IMR-90 (cell line): ENCODE results near the gene ACTR1A. TPM values are rescaled to one million over a fixed set of nuclear protein-coding genes. Genes with fewer than 3 reads are reported as not detected.
A peak's percentile ranks its signal among the peaks of the same experiment; 100 is the strongest.

Experiments
- ATAC-seq: fragments of 200-7000 bp; cut with Tn5 transposase; 2 replicates; pipeline ENCODE4 v1.9.1; 2020; ENCODE audit warnings: low read depth, mild to moderate bottlenecking, moderate library complexity
- BruUV-seq: library from RNA; stranded (reverse); fragments of 400-500 nt; replicated peaks from 2 replicates; lab custom pipeline; 2021; lab: Mats Ljungman, UMichigan
- CTCF ChIA-PET: fragments of 300-600 bp; formaldehyde crosslinking; extraction: SDS; loops from one replicate; lab custom pipeline; 2021; ENCODE audit warnings: antibody characterized with exemption; lab: Yijun Ruan, JAX
- POLR2A ChIA-PET: fragments of 300-600 bp; sonication (Branson Sonifier 250); formaldehyde crosslinking; loops from one replicate; lab custom pipeline; 2022; ENCODE audit warnings: antibody characterized with exemption; ENCODE audit not compliant: unreplicated experiment; lab: Charles Lee
- DNase-seq: peaks from one replicate; pipeline ENCODE4 v3.0.0; 2013
- H2AFZ ChIP-seq: replicated peaks from 2 replicates; pipeline ENCODE3; 2013; ENCODE audit warnings: low read length, mild to moderate bottlenecking; ENCODE audit not compliant: poor library complexity
- H2AK5ac ChIP-seq: 2 replicates; pipeline ENCODE4 v1.6.1; 2013; ENCODE audit warnings: low read depth, low read length, inconsistent platforms
- H2AK9ac ChIP-seq: replicated peaks from 2 replicates; pipeline ENCODE3; 2013; ENCODE audit warnings: mild to moderate bottlenecking, low read depth, low read length, moderate library complexity; ENCODE audit not compliant: poor library complexity
- H2BK120ac ChIP-seq: 2 replicates; pipeline ENCODE4 v1.6.1; 2013; ENCODE audit warnings: low read depth, low read length, inconsistent platforms
- H2BK15ac ChIP-seq: 3 replicates; pipeline ENCODE4 v1.6.1; 2013; ENCODE audit warnings: low read depth, low read length, inconsistent platforms
- H2BK20ac ChIP-seq: 2 replicates; pipeline ENCODE4 v1.6.1; 2013; ENCODE audit warnings: low read depth, mild to moderate bottlenecking, inconsistent platforms, low read length, moderate library complexity
- H2BK5ac ChIP-seq: 2 replicates; pipeline ENCODE4 v1.6.1; 2013; ENCODE audit warnings: mild to moderate bottlenecking, low read depth, low read length, inconsistent platforms; ENCODE audit not compliant: poor library complexity, severe bottlenecking
- H3K14ac ChIP-seq: replicated peaks from 2 replicates; pipeline ENCODE4 v1.6.1; 2013; ENCODE audit warnings: low read depth, low read length, inconsistent platforms
- H3K18ac ChIP-seq: 2 replicates; pipeline ENCODE4 v1.6.1; 2013; ENCODE audit warnings: low read depth, low read length, control low read depth
- H3K23ac ChIP-seq: 2 replicates; pipeline ENCODE4 v1.6.1; 2013; ENCODE audit warnings: low read depth, low read length, inconsistent platforms
- H3K27ac ChIP-seq: 2 replicates; pipeline ENCODE4 v1.5.1; 2013; ENCODE audit warnings: mild to moderate bottlenecking, control low read depth, low read length; ENCODE audit not compliant: insufficient read depth
- H3K27me3 ChIP-seq: 2 replicates; pipeline ENCODE4 v1.6.1; 2013; ENCODE audit warnings: low read length; ENCODE audit not compliant: control insufficient read depth, insufficient read depth
- H3K36me3 ChIP-seq: 2 replicates; pipeline ENCODE4 v1.6.1; 2013; ENCODE audit warnings: low read length, mixed read lengths; ENCODE audit not compliant: control insufficient read depth, insufficient read depth
- H3K4ac ChIP-seq: 2 replicates; pipeline ENCODE4 v1.6.1; 2013; ENCODE audit warnings: low read depth, low read length, inconsistent platforms
- H3K4me1 ChIP-seq: 2 replicates; pipeline ENCODE4 v1.6.1; 2013; ENCODE audit warnings: low read length, mixed read lengths; ENCODE audit not compliant: control insufficient read depth, insufficient read depth
- H3K4me2 ChIP-seq: 2 replicates; pipeline ENCODE4 v1.6.1; 2013; ENCODE audit warnings: low read depth, mild to moderate bottlenecking, control low read depth, low read length, moderate library complexity
- H3K4me3 ChIP-seq: 2 replicates; pipeline ENCODE4 v1.5.1; 2013; ENCODE audit warnings: low read depth, mild to moderate bottlenecking, control low read depth, low read length, moderate library complexity; ENCODE audit not compliant: insufficient read depth
- H3K56ac ChIP-seq: 2 replicates; pipeline ENCODE4 v1.6.1; 2013; ENCODE audit warnings: low read length, inconsistent platforms; ENCODE audit not compliant: insufficient read depth; ENCODE audit errors: extremely low read depth
- H3K79me1 ChIP-seq, 2 experiments: 2 replicates each; pipeline ENCODE4 v1.6.1; 2013; ENCODE audit warnings: low read length in 2 of 2, inconsistent platforms in 1 of 2, low read depth in 1 of 2
- H3K9ac ChIP-seq: 2 replicates; pipeline ENCODE4 v1.6.1; 2013; ENCODE audit warnings: low read depth, low read length, control low read depth
- H3K9me1 ChIP-seq: 2 replicates; pipeline ENCODE4 v1.6.1; 2013; ENCODE audit warnings: low read length, inconsistent platforms; ENCODE audit not compliant: insufficient read depth
- H3K9me3 ChIP-seq: 2 replicates; pipeline ENCODE4 v1.6.1; 2013; ENCODE audit warnings: low read length; ENCODE audit not compliant: control insufficient read depth, insufficient read depth
- H4K20me1 ChIP-seq: 2 replicates; pipeline ENCODE4 v1.6.1; 2013; ENCODE audit warnings: low read length, inconsistent platforms; ENCODE audit not compliant: insufficient read depth
- H4K5ac ChIP-seq: 2 replicates; pipeline ENCODE4 v1.6.1; 2013; ENCODE audit warnings: mild to moderate bottlenecking, low read depth, low read length, control low read depth
- H4K8ac ChIP-seq, 2 experiments: 2 replicates each; pipeline ENCODE4 v1.6.1; 2013; ENCODE audit warnings: low read depth in 2 of 2, low read length in 2 of 2, control low read depth in 1 of 2, inconsistent platforms in 1 of 2
- H4K91ac ChIP-seq: 2 replicates; pipeline ENCODE4 v1.6.1; 2013; ENCODE audit warnings: low read depth, low read length, inconsistent platforms; ENCODE audit not compliant: insufficient read depth
- BHLHE40 ChIP-seq: fragments of 150-350 bp; IDR thresholded peaks from 2 replicates; pipeline ENCODE4 v1.6.1; 2016; ENCODE audit warnings: mild to moderate bottlenecking, low read depth, low read length
- CEBPB ChIP-seq: IDR thresholded peaks from 2 replicates; pipeline ENCODE4 v1.6.1; 2012; ENCODE audit warnings: low read depth, low read length, improper control_type of control experiment
- CHD1 ChIP-seq: IDR thresholded peaks from 2 replicates; pipeline ENCODE4 v1.6.1; 2012; ENCODE audit warnings: low read depth, low read length, improper control_type of control experiment
- FOS ChIP-seq: fragments of 150-350 bp; IDR thresholded peaks from 2 replicates; pipeline ENCODE4 v1.6.1; 2016; ENCODE audit warnings: low read depth, low read length
- MAFK ChIP-seq: IDR thresholded peaks from 2 replicates; pipeline ENCODE4 v1.6.1; 2012; ENCODE audit warnings: low read depth, low read length, improper control_type of control experiment
- MAZ ChIP-seq: IDR thresholded peaks from 2 replicates; pipeline ENCODE4 v1.6.1; 2012; ENCODE audit warnings: low read depth, mild to moderate bottlenecking, low read length, improper control_type of control experiment, moderate library complexity, borderline replicate concordance
- NFE2L2 ChIP-seq: fragments of 150-350 bp; IDR thresholded peaks from 2 replicates; pipeline ENCODE4 v1.6.1; 2016; ENCODE audit warnings: low read depth, mild to moderate bottlenecking, low read length
- RAD21 ChIP-seq: IDR thresholded peaks from 2 replicates; pipeline ENCODE4 v1.6.1; 2012; ENCODE audit warnings: low read length, improper control_type of control experiment
- RCOR1 ChIP-seq: IDR thresholded peaks from 2 replicates; pipeline ENCODE4 v1.6.1; 2012; ENCODE audit warnings: mild to moderate bottlenecking, low read length, improper control_type of control experiment; ENCODE audit not compliant: insufficient replicate concordance
- RFX5 ChIP-seq: IDR thresholded peaks from 2 replicates; pipeline ENCODE4 v1.8.0; 2012; ENCODE audit warnings: low read depth, mild to moderate bottlenecking, low read length, moderate library complexity
- SMC3 ChIP-seq: fragments of 150-350 bp; IDR thresholded peaks from 2 replicates; pipeline ENCODE4 v1.6.1; 2016; ENCODE audit warnings: low read depth, mild to moderate bottlenecking, antibody characterized with exemption, low read length, moderate library complexity
- USF2 ChIP-seq: fragments of 150-350 bp; IDR thresholded peaks from 2 replicates; pipeline ENCODE4 v1.6.1; 2017; ENCODE audit warnings: mild to moderate bottlenecking, antibody characterized with exemption, low read length, low read depth
- whole genome bisulfite sequencing, 2 experiments: methylation state at CpG; one replicate each; pipeline versions ENCODE4 v1.1.5 to v1.1.7; 2013; ENCODE audit warnings: missing lambda C conversion rate in 2 of 2; ENCODE audit not compliant: insufficient read length in 1 of 2; ENCODE audit errors: extremely low coverage in 2 of 2; 5-methylcytosine and 5-hydroxymethylcytosine counted together
- dilution Hi-C: fragments of 300-500 bp; cut with HindIII; formaldehyde crosslinking; loops from one replicate; pipeline ENCODE4 v1.14.3; 2018; ENCODE audit warnings: low sequenced_read_pairs; ENCODE audit not compliant: unreplicated experiment
- in situ Hi-C: fragments of 300-500 bp; cut with MboI; formaldehyde crosslinking; loops from 3 replicates; pipeline ENCODE4 v1.14.3; 2019; ENCODE audit warnings: low sequenced_read_pairs, inconsistent platforms, mixed read lengths
- intact Hi-C: fragments of 100-400 bp; cut with micrococcal nuclease; formaldehyde crosslinking; loops from 2 replicates; pipeline ENCODE4 v1.10.0; 2022
- polyA plus RNA-seq, 3 experiments: library from polyadenylated mRNA; depleted of rRNA; stranded (reverse); fragments of >200 nt; gene quantifications; 2 replicates each; pipeline ENCODE4 v1.2.3, GENCODE V29; 2012; ENCODE audit warnings: low replicate concordance in 1 of 3
- total RNA-seq: library from RNA; depleted of rRNA; stranded (reverse); fragments of >200 nt; gene quantifications from 2 replicates; pipeline ENCODE4 v1.2.3, GENCODE V29; 2012

The ACTR1A gene
- total and polyA plus RNA-seq, 2 of the 4 experiments (the other 2 are of a cell fraction): 142 to 157 TPM

- TF ChIP-seq MAFK (no peak), SMC3 (peak; percentile 96), MAZ (peak; percentile 81; the same call in 1 of the 2 replicates), RCOR1 (no peak)
Measured at GRCh38 chr10:102503264-102504178, 1.0 kb upstream of the ACTR1A start, which contains the start of gene SUFU (continued).

GRCh38 chr10:102502029-102502336, 529 bp downstream of the ACTR1A start:
- peaks cover 5 to 54% of the 10 kb centered on the region in 2 experiments for H3K79me1 ChIP-seq
- peaks cover under 1% of the 10 kb centered on the region; the same call in 1 of the 2 replicates for H3K36me3 ChIP-seq
- no peak overlapping the region for H2BK15ac ChIP-seq
- peak; percentile 79 for ATAC-seq
- peaks cover 55% of the 10 kb centered on the region for H4K20me1 ChIP-seq
- no peak overlapping the region for H2BK120ac ChIP-seq
- ChIA-PET CTCF (interaction anchor here (1.1 to 2.3 kb wide), 3 partner anchors 11 to 82 kb away, joined by 3 to 10 read pairs (median 5); no protein-coding TSS in a partner anchor), POLR2A (no interaction called here)
- H2BK20ac ChIP-seq: no peak overlapping the region
- dilution Hi-C loops: loop anchor here (10.0 kb wide), 1 partner anchor 73 kb away; no protein-coding TSS in a partner anchor
- peak overlapping the region; percentile 20 to 91; a peak in 2 of 4 replicates for H4K8ac ChIP-seq
- no peak for TF ChIP-seq BHLHE40
- TF ChIP-seq FOS: peak; percentile 72; the same call in 1 of the 2 replicates
- no peak for TF ChIP-seq CHD1
- no peak for TF ChIP-seq CEBPB
- no peak for TF ChIP-seq RCOR1
- TF ChIP-seq RFX5: no peak
- peak; percentile 81; the same call in 1 of the 2 replicates for TF ChIP-seq MAZ
- no peak for TF ChIP-seq NFE2L2
- TF ChIP-seq USF2: no peak
- no peak for TF ChIP-seq RAD21
- no peak for TF ChIP-seq SMC3
- H3K56ac ChIP-seq: no peak overlapping the region
- no peak overlapping the region for H3K18ac ChIP-seq
- no peak overlapping the region for H2AK5ac ChIP-seq
- 0% methylated on average over 5 of the region's 19 CpGs; no CpG with 5 or more reads in 1 of the 2 experiments for WGBS, 2 experiments
- in situ Hi-C loops: no loop called here
- intact Hi-C loops: loop anchor here (1.0 to 5.0 kb wide), 2 partner anchors 174 to 210 kb away; partner anchors contain the start of genes ARL3 and SFXN2
- H3K14ac ChIP-seq: no peak overlapping the region
- H3K9me1 ChIP-seq: peaks cover 10% of the 10 kb centered on the region; the same call in 1 of the 2 replicates
- H3K9me3 ChIP-seq: no peaks in the 10 kb centered on the region
- H3K27me3 ChIP-seq: no peaks in the 10 kb centered on the region
- peak overlapping the region; percentile 67 for H2BK5ac ChIP-seq
- H3K27ac ChIP-seq: peak overlapping the region; percentile 64; the same call in 1 of the 2 replicates
- peak overlapping the region; percentile 97 for H2AK9ac ChIP-seq
- peaks cover 3% of the 10 kb centered on the region for H3K4me1 ChIP-seq
- peak overlapping the region; percentile 91 for H3K9ac ChIP-seq
- H3K4me2 ChIP-seq: no peak overlapping the region; the same call in 1 of the 2 replicates
- H4K5ac ChIP-seq: no peak overlapping the region
- no peak overlapping the region for H4K91ac ChIP-seq
- H2AFZ ChIP-seq: peak overlapping the region; percentile 96
- H3K23ac ChIP-seq: no peak overlapping the region
- H3K4ac ChIP-seq: no peak overlapping the region
- DNase-seq: peak; percentile 99
- BruUV-seq: no TSS peak
- peak overlapping the region; percentile 60 for H3K4me3 ChIP-seq
